Measurements from ENCODE around the gene CDKN1B. TPM values are rescaled to one million over a fixed set of nuclear protein-coding genes. Genes with fewer than 3 reads are reported as not detected.

CDKN1B gene
- total and polyA plus RNA-seq, 2 experiments from 2014 or later: 7.0 to 46.0 TPM

DNA sequence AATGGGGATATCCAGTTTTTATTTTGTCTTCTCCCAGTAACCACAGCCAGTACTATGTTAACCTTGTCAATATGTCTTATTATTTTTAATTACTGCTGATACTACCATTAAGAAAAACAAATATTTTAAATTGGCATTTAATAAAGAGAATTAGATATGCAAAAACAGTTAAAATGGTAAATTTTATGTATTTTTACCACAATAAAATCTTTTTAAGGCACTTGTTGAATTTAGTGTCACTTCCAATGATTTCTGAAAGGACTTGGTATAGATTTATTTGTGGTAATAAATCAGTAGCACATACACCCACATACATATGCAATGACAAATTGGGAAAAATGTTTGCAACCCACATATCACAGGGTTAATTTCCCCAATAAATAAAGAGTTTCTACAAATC lies 14.0 kb downstream of the CDKN1B start:
- Histone ChIP-seq H3K9me3 (ENCODE audit: low read depth) (no peaks in the 10 kb centered on the region), H2AFZ (no peak overlapping the region), H3K4me3 (no peak overlapping the region), H3K79me2 (peaks cover 14% of the 10 kb centered on the region), H3K4me2 (no peak overlapping the region), H3K27ac (no peak overlapping the region), H4K20me1 (ENCODE audit: insufficient read depth, poor library complexity, severe bottlenecking) (no peaks in the 10 kb centered on the region), H3K4me1 (ENCODE audit: insufficient read depth) (no peaks in the 10 kb centered on the region), H3K9me2 (replicated peaks; ENCODE audit: insufficient read depth) (no peaks in the 10 kb centered on the region), H3K36me3 (replicated peaks; ENCODE audit: insufficient read depth, low read depth) (no peaks in the 10 kb centered on the region), H3K27me3 (no peaks in the 10 kb centered on the region)
- TF ChIP-seq, protein P1, sequence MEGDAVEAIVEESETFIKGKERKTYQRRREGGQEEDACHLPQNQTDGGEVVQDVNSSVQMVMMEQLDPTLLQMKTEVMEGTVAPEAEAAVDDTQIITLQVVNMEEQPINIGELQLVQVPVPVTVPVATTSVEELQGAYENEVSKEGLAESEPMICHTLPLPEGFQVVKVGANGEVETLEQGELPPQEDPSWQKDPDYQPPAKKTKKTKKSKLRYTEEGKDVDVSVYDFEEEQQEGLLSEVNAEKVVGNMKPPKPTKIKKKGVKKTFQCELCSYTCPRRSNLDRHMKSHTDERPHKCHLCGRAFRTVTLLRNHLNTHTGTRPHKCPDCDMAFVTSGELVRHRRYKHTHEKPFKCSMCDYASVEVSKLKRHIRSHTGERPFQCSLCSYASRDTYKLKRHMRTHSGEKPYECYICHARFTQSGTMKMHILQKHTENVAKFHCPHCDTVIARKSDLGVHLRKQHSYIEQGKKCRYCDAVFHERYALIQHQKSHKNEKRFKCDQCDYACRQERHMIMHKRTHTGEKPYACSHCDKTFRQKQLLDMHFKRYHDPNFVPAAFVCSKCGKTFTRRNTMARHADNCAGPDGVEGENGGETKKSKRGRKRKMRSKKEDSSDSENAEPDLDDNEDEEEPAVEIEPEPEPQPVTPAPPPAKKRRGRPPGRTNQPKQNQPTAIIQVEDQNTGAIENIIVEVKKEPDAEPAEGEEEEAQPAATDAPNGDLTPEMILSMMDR (IDR thresholded peaks at IDR 0.05; ENCODE audit: poor library complexity): no peak
- no peak for TF ChIP-seq EZH2 (IDR thresholded peaks at IDR 0.05; ENCODE audit: borderline replicate concordance)
- TF ChIP-seq EZH2phosphoT487 (IDR thresholded peaks at IDR 0.05; ENCODE audit: low read depth, severe bottlenecking, unreplicated experiment): no peak
- DNase-seq (ENCODE audit: low spot score): no peak

DNA sequence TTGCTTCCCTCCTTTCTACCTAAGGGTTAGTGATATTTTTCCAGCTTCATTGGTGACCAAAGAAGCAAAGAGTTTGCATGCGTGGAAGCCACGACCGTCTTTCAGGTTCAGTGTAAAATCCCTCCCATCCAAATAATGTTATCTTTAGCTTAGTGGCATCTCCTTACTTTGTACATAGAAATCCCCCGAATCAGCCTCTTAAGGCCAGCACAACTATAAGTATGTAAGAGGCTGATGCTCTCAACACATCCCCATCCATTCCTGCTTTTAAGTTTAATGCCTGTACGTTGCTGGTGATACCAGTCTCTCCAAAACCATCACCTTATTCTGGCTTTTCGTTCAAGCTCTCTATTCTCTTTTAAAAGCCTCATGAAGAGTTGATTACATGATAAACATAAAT lies 14.6 kb downstream of the CDKN1B start:
- Histone ChIP-seq H3K9me3 (ENCODE audit: low read depth) (no peaks in the 10 kb centered on the region), H2AFZ (peak overlapping the region; percentile 21), H3K4me1 (ENCODE audit: insufficient read depth) (no peaks in the 10 kb centered on the region), H3K36me3 (replicated peaks; ENCODE audit: insufficient read depth, low read depth) (no peaks in the 10 kb centered on the region), H3K4me2 (no peak overlapping the region), H3K4me3 (no peak overlapping the region), H3K9me2 (replicated peaks; ENCODE audit: insufficient read depth) (no peaks in the 10 kb centered on the region), H3K27me3 (no peaks in the 10 kb centered on the region), H3K79me2 (peaks cover 14% of the 10 kb centered on the region), H3K27ac (no peak overlapping the region), H4K20me1 (ENCODE audit: insufficient read depth, poor library complexity, severe bottlenecking) (no peaks in the 10 kb centered on the region)
- no peak for TF ChIP-seq EZH2phosphoT487 (IDR thresholded peaks at IDR 0.05; ENCODE audit: low read depth, severe bottlenecking, unreplicated experiment)
- TF ChIP-seq, protein P1 (IDR thresholded peaks at IDR 0.05; ENCODE audit: poor library complexity): no peak
- no peak for TF ChIP-seq EZH2 (IDR thresholded peaks at IDR 0.05; ENCODE audit: borderline replicate concordance)
- 66% methylated on average over 6 of the region's 6 CpGs for WGBS (ENCODE audit: low lambda C conversion rate, missing lambda C conversion rate)
- DNase-seq (ENCODE audit: low spot score): no peak

GRCh38 chr12:12733118-12733517 lies 15.9 kb downstream of the CDKN1B start:
- Histone ChIP-seq H3K4me2 (no peak overlapping the region), H3K4me1 (ENCODE audit: insufficient read depth) (no peaks in the 10 kb centered on the region), H3K4me3 (no peak overlapping the region), H3K9me2 (replicated peaks; ENCODE audit: insufficient read depth) (no peaks in the 10 kb centered on the region), H3K27ac (no peak overlapping the region), H3K36me3 (replicated peaks; ENCODE audit: insufficient read depth, low read depth) (no peaks in the 10 kb centered on the region), H2AFZ (no peak overlapping the region), H3K9me3 (ENCODE audit: low read depth) (no peaks in the 10 kb centered on the region), H3K27me3 (no peaks in the 10 kb centered on the region), H4K20me1 (ENCODE audit: insufficient read depth, poor library complexity, severe bottlenecking) (no peaks in the 10 kb centered on the region), H3K79me2 (peaks cover 1% of the 10 kb centered on the region)
- 94% methylated on average over 1 of the region's 2 CpGs for WGBS (ENCODE audit: low lambda C conversion rate, missing lambda C conversion rate)
- TF ChIP-seq, protein P1 (IDR thresholded peaks at IDR 0.05; ENCODE audit: poor library complexity): no peak
- TF ChIP-seq EZH2phosphoT487 (IDR thresholded peaks at IDR 0.05; ENCODE audit: low read depth, severe bottlenecking, unreplicated experiment) (no peak), EZH2 (IDR thresholded peaks at IDR 0.05; ENCODE audit: borderline replicate concordance) (no peak)
- no peak for DNase-seq (ENCODE audit: low spot score)

- no peak overlapping the region for H2AFZ ChIP-seq
- peak overlapping the region; percentile 18 for H3K27ac ChIP-seq
- no peaks in the 10 kb centered on the region for H3K36me3 ChIP-seq (replicated peaks; ENCODE audit: insufficient read depth, low read depth)
- no peaks in the 10 kb centered on the region for H3K9me3 ChIP-seq (ENCODE audit: low read depth)
- no peaks in the 10 kb centered on the region for H4K20me1 ChIP-seq (ENCODE audit: insufficient read depth, poor library complexity, severe bottlenecking)
- WGBS (ENCODE audit: low lambda C conversion rate, missing lambda C conversion rate): 63% methylated on average over 2 of the region's 2 CpGs
- no peaks in the 10 kb centered on the region for H3K4me1 ChIP-seq (ENCODE audit: insufficient read depth)
- TF ChIP-seq, protein P1 (IDR thresholded peaks at IDR 0.05; ENCODE audit: poor library complexity): no peak
- TF ChIP-seq EZH2 (IDR thresholded peaks at IDR 0.05; ENCODE audit: borderline replicate concordance) (no peak), EZH2phosphoT487 (IDR thresholded peaks at IDR 0.05; ENCODE audit: low read depth, severe bottlenecking, unreplicated experiment) (no peak)
- H3K4me3 ChIP-seq: no peak overlapping the region
- no peaks in the 10 kb centered on the region for H3K27me3 ChIP-seq
- no peak overlapping the region for H3K4me2 ChIP-seq
- no peaks in the 10 kb centered on the region for H3K79me2 ChIP-seq
- H3K9me2 ChIP-seq (replicated peaks; ENCODE audit: insufficient read depth): no peaks in the 10 kb centered on the region
- DNase-seq (ENCODE audit: low spot score): no peak
Measured at GRCh38 chr12:12734054-12734453, 16.9 kb downstream of the CDKN1B start.
